NCI-H2196 treated with DMSO at 0.1 percent for 48 hours (cell line): ENCODE data around the gene VSTM2A.

Source experiments
- DNase-seq: peaks from one replicate; lab custom pipeline; 2025; ENCODE audit not compliant: unreplicated experiment; lab: John Stamatoyannopoulos, UW

Gene VSTM2A

DNA sequence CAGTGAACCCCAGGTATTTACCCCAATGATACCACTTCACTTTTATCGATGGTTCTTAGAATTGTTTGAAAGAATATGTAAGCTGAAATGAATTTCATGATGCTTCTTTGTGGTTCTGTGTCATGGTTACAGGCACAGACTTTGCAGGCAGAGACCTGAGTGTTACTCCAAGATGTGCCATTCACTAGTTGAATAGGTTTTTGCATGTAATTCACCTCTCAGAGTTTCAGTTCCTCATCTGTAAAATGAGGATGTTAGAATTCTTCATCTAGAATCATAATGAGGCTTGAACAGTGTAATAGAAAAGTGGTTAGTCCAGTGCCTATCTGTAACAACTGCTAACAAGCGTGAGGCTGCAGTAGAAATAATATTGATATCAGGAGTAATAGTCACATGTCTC is 54.6 kb downstream of the VSTM2A start:
- no peak for DNase-seq

DNA sequence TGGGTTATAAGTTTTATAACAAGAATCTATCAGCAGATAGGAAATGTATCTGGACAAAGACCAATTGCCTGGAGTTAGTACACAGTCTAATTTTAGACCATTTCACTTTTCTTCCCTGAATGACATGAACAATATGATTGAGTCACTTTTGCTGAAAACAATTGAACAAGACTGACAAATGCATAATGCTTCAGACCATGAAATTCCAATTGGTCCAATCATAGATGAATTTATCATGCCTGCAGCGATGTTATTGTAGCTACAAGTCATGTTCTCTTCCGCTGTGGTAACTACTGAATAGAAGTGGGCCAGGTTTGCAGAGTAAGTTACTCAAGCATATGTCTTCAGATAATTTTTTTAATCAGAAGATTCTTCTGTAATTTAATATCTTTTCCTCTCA is 73.4 kb downstream of the VSTM2A start:
- no peak for DNase-seq
